ENCODE data around the gene LILRA6.
A peak's percentile ranks its signal among the peaks of the same experiment; 100 is the strongest.
"Not testable (repeated sequence)": the region's sequence is repeated elsewhere in the genome, so short reads cannot be mapped to it uniquely, and the experiment has no call there.

LILRA6 gene

GRCh38 chr19:54207983-54208783, 34.4 kb downstream of the LILRA6 start:
- DNase-seq (ENCODE audit: low read depth) = peak; percentile 100

DNA sequence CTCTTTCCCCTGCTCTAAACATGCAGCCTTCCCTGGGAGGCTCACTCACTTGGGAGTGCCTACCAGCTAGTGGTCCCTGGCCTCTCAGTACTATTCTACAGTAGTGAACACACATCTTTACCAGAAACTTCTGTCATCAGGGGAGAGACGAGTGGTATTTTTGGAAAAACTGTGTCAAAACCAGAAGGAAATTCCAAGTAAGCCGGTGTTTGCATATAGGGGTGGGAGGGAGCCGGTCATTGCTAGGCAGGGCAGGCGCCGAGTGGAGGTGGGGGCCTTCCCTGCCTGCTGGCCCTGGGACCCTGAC, 35.0 kb downstream of the LILRA6 start:
- DNase-seq (ENCODE audit: low read depth) = no peak

- DNase-seq (ENCODE audit: low read depth) = not testable (repeated sequence)
Observed at GRCh38 chr19:54207193-54207592, 35.4 kb downstream of the LILRA6 start.

DNA sequence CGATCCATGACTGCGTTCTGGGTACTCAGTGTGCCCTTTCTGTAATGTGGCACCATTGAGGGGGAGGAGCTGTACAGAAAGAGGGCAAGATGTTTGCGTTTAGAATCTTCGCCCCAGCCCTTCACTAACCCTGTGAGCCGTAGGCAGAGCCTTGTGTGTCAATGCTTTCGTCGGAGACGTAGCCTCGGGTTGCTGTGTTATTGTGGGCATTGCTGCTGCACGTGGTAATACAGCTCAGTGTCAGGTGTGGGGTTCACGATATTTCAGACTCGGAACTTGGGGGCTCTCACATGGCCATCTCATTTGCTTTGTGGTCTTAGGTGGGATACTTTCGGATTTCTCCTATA, 35.8 kb downstream of the LILRA6 start:
- DNase-seq (ENCODE audit: low read depth) = no peak

GRCh38 chr19:54206030-54206830, 36.4 kb downstream of the LILRA6 start:
- no peak for DNase-seq (ENCODE audit: low read depth)

DNA sequence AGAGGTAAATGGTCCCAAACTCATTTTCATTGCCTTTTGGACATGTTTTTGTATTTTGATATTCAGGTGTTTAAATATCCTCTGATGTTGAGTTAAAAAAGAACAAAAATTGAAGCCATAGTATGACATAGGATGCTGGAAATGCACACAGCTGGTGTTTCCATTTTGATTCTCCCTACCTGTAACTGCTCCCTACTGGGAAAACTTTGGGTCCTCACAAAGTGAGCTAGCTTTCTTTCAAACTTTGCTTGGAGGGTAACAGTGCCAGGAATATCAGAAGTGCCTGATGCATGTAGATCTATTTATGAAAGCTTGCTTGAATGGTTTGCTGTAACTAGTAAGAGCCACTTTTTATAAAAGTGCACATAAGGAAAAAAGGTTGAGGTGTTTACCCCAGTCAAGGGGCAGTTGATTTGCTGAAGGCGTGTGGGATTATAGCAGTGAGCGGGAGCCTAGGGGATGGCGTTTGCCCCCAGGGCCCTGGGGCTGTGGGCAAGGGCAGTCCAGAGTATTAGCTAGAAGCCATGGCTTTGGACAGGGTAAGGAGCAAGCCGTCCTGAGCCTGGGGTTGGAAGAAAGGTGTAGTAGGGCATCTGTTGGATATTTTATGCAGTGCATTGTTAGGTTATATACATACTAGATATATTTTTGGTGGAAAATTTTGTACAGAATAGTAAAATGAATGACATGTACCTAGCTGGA, 37.7 kb downstream of the LILRA6 start:
- DNase-seq (ENCODE audit: low read depth) = no peak

DNA sequence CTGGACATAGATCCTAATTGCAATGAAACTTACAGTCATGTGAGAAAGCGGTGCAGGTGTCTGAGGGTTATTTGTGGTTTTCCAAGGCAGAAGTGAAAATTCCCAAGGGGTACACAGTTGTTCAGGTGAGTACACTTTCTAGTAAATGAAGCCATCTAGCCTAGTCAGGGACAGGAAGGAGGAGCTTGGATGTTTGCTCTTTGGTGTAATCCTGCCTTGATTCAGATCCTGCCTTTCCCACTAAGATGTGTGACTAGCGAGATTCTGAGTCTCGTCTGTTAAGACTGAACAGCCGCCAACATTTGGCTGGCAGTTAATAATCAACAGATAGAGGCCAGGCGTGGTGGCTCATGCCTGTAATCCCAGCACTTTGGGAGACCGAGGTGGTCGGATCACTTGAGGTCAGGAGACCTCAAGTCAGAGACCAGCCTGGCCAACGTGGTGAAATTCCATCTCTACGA, 39.4 kb downstream of the LILRA6 start:
- DNase-seq (ENCODE audit: low read depth) = peak; percentile 49

DNA sequence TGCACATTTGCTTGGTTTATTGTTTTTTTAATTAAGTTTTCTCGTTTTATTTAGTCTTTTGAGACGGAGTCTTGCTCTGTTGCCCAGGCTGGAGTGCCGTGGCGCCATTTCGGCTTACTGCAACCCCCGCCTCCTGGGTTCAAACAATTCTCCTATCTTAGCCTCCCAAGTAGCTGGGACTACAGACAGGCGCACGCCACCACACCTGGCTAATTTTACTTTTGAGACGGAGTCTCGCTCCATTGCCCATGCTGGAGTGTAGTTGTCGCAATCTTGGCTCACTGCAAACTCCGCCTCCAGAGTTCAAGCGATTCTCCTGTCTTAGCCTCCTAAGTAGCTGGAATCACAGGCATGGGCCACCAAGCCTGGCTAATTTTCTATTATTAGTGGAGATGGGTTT, 40.6 kb downstream of the LILRA6 start:
- DNase-seq (ENCODE audit: low read depth) = no peak

DNA sequence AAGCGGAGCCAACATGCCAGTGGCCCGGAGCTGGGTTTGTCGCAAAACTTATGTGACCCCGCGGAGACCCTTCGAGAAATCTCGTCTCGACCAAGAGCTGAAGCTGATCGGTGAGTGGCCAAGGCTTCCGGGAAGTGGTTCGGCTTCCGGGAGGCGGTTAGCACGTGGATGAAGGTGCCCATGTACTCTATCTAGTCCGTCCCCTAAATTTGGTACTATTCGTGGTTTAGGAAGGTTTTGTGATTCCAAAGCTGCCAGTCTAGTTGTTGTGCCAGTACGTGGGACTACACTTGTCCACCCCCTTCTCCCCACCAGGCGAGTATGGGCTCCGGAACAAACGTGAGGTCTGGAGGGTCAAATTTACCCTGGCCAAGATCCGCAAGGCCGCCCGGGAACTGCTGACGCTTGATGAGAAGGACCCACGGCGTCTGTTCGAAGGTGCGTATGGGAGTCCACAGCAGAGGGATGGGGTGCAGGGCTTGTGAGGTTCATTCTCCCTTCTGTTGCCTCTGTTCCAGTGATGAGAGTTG, 41.4 kb downstream of the LILRA6 start:
- no peak for DNase-seq (ENCODE audit: low read depth)

DNA sequence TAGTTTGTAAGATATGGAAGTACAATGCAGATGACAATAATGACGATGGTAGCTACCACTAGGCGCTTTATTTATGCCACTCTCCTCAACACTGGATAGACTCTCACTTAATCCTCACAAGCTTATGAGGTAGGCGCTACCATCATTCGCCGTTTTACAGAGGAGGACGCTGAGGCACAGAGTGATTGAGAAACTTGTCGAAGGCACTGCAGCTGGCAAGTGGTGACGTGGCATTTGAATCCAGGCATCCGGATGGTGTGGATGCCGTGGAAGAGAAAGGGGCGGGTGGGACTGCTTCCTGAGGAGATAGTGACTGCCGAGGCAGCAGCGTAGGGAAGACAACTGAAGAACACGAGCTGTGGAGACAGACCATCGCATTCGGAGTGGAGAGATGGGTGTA, 43.2 kb downstream of the LILRA6 start:
- no peak for DNase-seq (ENCODE audit: low read depth)

DNA sequence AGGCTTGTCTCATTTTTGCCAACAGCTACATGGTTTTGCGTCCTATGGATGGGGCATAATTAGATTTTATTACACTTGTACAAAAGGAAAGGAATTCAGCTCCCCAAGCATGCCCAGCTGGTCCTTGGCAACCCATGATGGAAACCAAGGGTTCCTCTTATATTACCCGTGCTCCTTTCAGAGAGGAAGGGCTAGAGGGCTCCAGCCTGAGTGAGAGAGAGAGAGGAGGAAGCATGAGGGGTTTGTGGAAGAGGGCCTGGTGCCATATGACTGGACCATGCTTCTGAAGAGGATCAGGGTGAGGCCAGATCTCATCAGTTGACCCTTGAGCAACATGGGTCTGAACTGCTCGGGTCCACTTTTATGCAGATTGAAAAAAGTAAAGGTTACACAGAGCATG, 45.5 kb downstream of the LILRA6 start:
- no peak for DNase-seq (ENCODE audit: low read depth)

GRCh38 chr19:54196536-54196935, 46.1 kb downstream of the LILRA6 start:
- no peak for DNase-seq (ENCODE audit: low read depth)

GRCh38 chr19:54194463-54194862, 48.1 kb downstream of the LILRA6 start:
- not testable (repeated sequence) for DNase-seq (ENCODE audit: low read depth)

- no peak for DNase-seq (ENCODE audit: low read depth)
Observed at GRCh38 chr19:54193011-54193410, 49.6 kb downstream of the LILRA6 start.

DNA sequence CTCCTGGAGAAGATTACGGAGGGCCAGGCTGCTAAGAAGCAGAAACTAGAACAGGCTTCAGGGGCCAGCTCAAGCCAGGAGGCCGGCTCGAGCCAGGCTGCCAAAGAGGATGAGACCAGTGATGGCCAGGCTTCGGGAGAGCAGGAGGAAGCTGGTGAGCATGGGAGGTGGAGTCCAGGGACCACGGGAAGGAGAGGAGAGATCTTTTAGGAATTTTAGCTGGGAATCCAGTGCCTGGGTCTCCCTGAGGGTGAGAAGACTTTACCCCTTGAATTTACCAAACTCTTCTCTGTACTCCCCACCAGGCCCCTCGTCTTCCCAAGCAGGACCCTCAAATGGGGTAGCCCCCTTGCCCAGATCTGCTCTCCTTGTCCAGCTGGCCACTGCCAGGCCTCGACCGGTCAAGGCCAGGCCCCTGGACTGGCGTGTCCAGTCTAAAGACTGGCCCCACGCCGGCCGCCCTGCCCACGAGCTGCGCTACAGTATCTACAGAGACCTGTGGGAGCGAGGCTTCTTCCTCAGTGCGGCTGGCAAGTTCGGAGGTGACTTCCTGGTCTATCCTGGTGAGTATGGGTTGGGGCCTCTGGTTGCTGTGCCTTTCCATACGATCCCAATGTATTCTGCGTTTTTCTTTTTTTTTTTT, 50.7 kb downstream of the LILRA6 start:
- DNase-seq (ENCODE audit: low read depth) = no peak

GRCh38 chr19:54191011-54191810, 51.4 kb downstream of the LILRA6 start, which contains the start of gene TSEN34:
Gene TSEN34, plus strand, starts transcription at chr19:54191308. Its CDS starts 57 bp downstream, at chr19:54191365.
- DNase-seq (ENCODE audit: low read depth) = peak; percentile 80

DNA sequence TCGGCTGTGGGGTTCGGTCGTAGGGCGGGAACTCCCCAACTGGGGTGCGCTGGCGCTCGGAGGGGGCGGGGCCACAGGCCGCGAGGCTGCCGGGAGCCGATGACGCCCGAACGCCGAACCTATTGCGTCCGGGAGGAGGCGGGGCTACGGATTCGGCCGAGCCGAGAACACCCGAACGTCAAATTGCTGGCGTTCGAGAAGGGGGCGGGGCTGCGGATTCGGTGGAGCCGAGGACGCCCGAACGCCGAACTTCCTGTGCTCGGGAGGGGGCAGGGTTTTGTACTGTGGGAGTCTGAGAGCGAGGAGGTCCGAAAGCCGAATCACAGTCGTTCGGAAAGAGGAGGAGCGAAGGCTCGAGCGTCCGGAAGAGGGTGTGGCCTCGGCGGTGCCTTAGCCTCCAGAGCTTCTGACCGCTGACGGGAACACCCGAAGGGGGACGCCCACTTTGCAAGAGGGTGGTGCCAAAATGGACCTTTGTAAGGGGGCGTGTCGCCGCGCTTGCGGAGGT, 52.0 kb downstream of the LILRA6 start:
- DNase-seq (ENCODE audit: low read depth) = peak; percentile 99

- peak; percentile 100 for DNase-seq (ENCODE audit: low read depth)
Observed at GRCh38 chr19:54189735-54190502, 52.7 kb downstream of the LILRA6 start.

DNA sequence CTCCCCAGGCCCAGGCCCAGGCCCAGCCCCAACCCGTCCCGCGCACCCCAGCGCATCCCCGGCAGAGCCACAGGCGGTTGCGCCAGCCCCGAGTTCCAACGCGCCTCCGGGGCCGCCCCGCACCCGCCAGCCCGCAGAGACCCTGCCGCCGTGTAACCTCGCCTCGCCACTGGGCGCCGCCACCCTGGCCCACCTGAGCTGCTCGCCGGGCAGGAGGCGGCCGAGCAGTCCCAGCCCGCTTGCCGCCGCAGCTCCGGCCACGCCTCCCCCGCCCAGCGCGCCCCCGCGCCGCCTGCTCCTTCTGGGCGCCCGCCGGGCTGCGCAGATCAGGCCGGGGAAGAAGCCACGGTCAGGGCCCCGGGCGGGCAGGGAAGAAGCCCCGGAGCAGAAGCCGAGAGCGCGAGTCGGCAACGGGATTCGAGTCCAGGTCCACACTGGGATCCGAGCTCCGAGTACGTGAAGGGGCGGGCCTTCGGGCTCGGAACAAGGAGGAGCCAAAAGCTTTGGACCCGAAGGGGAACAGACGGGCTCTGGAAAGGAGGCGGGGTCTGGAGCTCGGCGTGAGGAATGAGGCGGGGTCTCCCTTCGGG, 53.4 kb downstream of the LILRA6 start, which contains the start of gene MBOAT7:
MBOAT7 (minus strand) TSS at position 436 of the 590 bp plus-strand sequence. CDS start 1,072 bp downstream, outside the sequence.
- no peak for DNase-seq (ENCODE audit: low read depth)

Data from iris pigment epithelial cell (primary cell).